WTC11 (cell line): Measurements from ENCODE around the gene GAST.

ENCODE experiments used
- ATF1 ChIP-seq: sonication (generic); formaldehyde crosslinking; IDR thresholded peaks from 2 replicates; pipeline ENCODE4 v1.8.1; 2023; ENCODE audit warnings: mild to moderate bottlenecking, moderate library complexity, missing genetic modification reagents
- CDX4 ChIP-seq: fragments of 250-450 bp; sonication (Bioruptor Pico); IDR thresholded peaks from 2 replicates; pipeline ENCODE4 v1.9.0; 2021; ENCODE audit warnings: moderate library complexity, mild to moderate bottlenecking, inconsistent platforms, borderline replicate concordance
- E2F4 ChIP-seq: sonication (generic); formaldehyde crosslinking; IDR thresholded peaks from 2 replicates; pipeline ENCODE4 v1.8.1; 2022; ENCODE audit warnings: low read depth, mild to moderate bottlenecking, moderate library complexity, missing genetic modification reagents, borderline replicate concordance
- NFATC4 ChIP-seq: fragments of 250-450 bp; sonication (Bioruptor Pico); IDR thresholded peaks from 2 replicates; pipeline ENCODE4 v1.9.0; 2021; ENCODE audit warnings: mild to moderate bottlenecking
- SMAD4 ChIP-seq: sonication (generic); formaldehyde crosslinking; IDR thresholded peaks from 2 replicates; pipeline ENCODE4 v1.8.0; 2022; ENCODE audit warnings: mild to moderate bottlenecking, missing genetic modification reagents
- ZNF396 ChIP-seq: fragments of 250-450 bp; sonication (Bioruptor Pico); IDR thresholded peaks from 2 replicates; pipeline ENCODE4 v1.8.0; 2021; ENCODE audit warnings: mild to moderate bottlenecking, moderate library complexity, borderline replicate concordance
- TF ChIP-seq, protein P1 (sequence below): fragments of 200-600 bp; IDR thresholded peaks from 2 replicates; pipeline ENCODE4 v1.8.0; 2022; ENCODE audit warnings: antibody characterized with exemption
- TF ChIP-seq, protein P2 (sequence below): sonication (generic); formaldehyde crosslinking; IDR thresholded peaks from 2 replicates; pipeline ENCODE4 v1.8.0; 2023; ENCODE audit warnings: missing genetic modification reagents
- TF ChIP-seq, protein P3 (sequence below): sonication (generic); formaldehyde crosslinking; IDR thresholded peaks from 2 replicates; pipeline ENCODE4 v1.8.1; 2023; ENCODE audit warnings: mild to moderate bottlenecking, missing genetic modification reagents, moderate library complexity

GRCh38 chr17:41728056-41728455, 15.9 kb downstream of the GAST start:
- TF ChIP-seq, protein P1, sequence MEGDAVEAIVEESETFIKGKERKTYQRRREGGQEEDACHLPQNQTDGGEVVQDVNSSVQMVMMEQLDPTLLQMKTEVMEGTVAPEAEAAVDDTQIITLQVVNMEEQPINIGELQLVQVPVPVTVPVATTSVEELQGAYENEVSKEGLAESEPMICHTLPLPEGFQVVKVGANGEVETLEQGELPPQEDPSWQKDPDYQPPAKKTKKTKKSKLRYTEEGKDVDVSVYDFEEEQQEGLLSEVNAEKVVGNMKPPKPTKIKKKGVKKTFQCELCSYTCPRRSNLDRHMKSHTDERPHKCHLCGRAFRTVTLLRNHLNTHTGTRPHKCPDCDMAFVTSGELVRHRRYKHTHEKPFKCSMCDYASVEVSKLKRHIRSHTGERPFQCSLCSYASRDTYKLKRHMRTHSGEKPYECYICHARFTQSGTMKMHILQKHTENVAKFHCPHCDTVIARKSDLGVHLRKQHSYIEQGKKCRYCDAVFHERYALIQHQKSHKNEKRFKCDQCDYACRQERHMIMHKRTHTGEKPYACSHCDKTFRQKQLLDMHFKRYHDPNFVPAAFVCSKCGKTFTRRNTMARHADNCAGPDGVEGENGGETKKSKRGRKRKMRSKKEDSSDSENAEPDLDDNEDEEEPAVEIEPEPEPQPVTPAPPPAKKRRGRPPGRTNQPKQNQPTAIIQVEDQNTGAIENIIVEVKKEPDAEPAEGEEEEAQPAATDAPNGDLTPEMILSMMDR = no peak
- no peak for TF ChIP-seq E2F4 (CRISPR knock-in tag)
- TF ChIP-seq NFATC4 (CRISPR knock-in tag) = no peak
- TF ChIP-seq, protein P2, sequence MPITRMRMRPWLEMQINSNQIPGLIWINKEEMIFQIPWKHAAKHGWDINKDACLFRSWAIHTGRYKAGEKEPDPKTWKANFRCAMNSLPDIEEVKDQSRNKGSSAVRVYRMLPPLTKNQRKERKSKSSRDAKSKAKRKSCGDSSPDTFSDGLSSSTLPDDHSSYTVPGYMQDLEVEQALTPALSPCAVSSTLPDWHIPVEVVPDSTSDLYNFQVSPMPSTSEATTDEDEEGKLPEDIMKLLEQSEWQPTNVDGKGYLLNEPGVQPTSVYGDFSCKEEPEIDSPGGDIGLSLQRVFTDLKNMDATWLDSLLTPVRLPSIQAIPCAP (CRISPR knock-in tag) = no peak
- no peak for TF ChIP-seq CDX4 (CRISPR knock-in tag)
- TF ChIP-seq, protein P3, sequence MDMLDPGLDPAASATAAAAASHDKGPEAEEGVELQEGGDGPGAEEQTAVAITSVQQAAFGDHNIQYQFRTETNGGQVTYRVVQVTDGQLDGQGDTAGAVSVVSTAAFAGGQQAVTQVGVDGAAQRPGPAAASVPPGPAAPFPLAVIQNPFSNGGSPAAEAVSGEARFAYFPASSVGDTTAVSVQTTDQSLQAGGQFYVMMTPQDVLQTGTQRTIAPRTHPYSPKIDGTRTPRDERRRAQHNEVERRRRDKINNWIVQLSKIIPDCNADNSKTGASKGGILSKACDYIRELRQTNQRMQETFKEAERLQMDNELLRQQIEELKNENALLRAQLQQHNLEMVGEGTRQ (CRISPR knock-in tag) = no peak
- no peak for TF ChIP-seq SMAD4 (CRISPR knock-in tag)
- no peak for TF ChIP-seq ATF1 (CRISPR knock-in tag)
- no peak for TF ChIP-seq ZNF396
